ENCODE data around the gene CBLB. TPM values are rescaled to one million over a fixed set of nuclear protein-coding genes. Genes with fewer than 3 reads are reported as not detected.

CBLB gene
- total RNA-seq, 1 experiment from 2014 or later: 8.6 TPM

DNA sequence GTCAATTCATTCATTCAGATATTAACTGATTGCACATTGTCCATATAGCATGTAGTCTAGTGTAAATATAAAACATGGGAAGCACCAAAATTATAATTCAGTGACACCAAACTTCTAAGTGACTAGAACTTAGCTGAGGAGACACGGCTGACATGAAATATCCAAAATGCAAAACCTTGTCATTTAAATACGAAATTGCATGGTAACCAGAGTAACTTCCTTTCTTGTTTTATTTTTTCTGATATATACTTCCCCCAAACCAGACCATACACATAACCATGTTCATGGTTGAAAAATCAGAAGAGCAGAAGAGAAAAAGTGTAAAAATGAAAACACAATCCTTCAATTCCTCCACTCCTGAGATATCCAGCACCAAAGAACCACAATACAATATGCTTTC is 38.0 kb downstream of the CBLB start:
- Histone ChIP-seq H3K27ac (ENCODE audit: low read length) (no peak overlapping the region), H3K27me3 (ENCODE audit: control insufficient read depth, insufficient read depth, low read length) (no peaks in the 10 kb centered on the region), H3K4me1 (ENCODE audit: control insufficient read depth, insufficient read depth, low read length) (no peaks in the 10 kb centered on the region), H3K9me3 (ENCODE audit: control insufficient read depth, insufficient read depth, low read depth, low read length) (no peaks in the 10 kb centered on the region), H3K36me3 (ENCODE audit: control insufficient read depth, insufficient read depth, low read length) (no peaks in the 10 kb centered on the region), H3K4me3 (ENCODE audit: low read depth in 2 of 2, low read length in 2 of 2) (no peak overlapping the region)
- no TSS peak for BruUV-seq (replicated peaks)
- TF ChIP-seq, protein P1, sequence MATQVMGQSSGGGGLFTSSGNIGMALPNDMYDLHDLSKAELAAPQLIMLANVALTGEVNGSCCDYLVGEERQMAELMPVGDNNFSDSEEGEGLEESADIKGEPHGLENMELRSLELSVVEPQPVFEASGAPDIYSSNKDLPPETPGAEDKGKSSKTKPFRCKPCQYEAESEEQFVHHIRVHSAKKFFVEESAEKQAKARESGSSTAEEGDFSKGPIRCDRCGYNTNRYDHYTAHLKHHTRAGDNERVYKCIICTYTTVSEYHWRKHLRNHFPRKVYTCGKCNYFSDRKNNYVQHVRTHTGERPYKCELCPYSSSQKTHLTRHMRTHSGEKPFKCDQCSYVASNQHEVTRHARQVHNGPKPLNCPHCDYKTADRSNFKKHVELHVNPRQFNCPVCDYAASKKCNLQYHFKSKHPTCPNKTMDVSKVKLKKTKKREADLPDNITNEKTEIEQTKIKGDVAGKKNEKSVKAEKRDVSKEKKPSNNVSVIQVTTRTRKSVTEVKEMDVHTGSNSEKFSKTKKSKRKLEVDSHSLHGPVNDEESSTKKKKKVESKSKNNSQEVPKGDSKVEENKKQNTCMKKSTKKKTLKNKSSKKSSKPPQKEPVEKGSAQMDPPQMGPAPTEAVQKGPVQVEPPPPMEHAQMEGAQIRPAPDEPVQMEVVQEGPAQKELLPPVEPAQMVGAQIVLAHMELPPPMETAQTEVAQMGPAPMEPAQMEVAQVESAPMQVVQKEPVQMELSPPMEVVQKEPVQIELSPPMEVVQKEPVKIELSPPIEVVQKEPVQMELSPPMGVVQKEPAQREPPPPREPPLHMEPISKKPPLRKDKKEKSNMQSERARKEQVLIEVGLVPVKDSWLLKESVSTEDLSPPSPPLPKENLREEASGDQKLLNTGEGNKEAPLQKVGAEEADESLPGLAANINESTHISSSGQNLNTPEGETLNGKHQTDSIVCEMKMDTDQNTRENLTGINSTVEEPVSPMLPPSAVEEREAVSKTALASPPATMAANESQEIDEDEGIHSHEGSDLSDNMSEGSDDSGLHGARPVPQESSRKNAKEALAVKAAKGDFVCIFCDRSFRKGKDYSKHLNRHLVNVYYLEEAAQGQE (IDR thresholded peaks at IDR 0.05; ENCODE audit: insufficient read depth in 1 of 2, low read depth in 2 of 2, low read length in 1 of 2): no peak
- no peak for TF ChIP-seq SIN3A (IDR thresholded peaks at IDR 0.05; ENCODE audit: borderline replicate concordance, insufficient read depth, low read depth, low read length)
- TF ChIP-seq TCF7L2 (IDR thresholded peaks at IDR 0.05; ENCODE audit: low read depth, low read length): no peak
- TF ChIP-seq, protein P2, sequence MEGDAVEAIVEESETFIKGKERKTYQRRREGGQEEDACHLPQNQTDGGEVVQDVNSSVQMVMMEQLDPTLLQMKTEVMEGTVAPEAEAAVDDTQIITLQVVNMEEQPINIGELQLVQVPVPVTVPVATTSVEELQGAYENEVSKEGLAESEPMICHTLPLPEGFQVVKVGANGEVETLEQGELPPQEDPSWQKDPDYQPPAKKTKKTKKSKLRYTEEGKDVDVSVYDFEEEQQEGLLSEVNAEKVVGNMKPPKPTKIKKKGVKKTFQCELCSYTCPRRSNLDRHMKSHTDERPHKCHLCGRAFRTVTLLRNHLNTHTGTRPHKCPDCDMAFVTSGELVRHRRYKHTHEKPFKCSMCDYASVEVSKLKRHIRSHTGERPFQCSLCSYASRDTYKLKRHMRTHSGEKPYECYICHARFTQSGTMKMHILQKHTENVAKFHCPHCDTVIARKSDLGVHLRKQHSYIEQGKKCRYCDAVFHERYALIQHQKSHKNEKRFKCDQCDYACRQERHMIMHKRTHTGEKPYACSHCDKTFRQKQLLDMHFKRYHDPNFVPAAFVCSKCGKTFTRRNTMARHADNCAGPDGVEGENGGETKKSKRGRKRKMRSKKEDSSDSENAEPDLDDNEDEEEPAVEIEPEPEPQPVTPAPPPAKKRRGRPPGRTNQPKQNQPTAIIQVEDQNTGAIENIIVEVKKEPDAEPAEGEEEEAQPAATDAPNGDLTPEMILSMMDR (IDR thresholded peaks at IDR 0.05): no peak
- DNase-seq (ENCODE audit: low read depth, low spot score) (no peak), ATAC-seq (no peak)
- intact Hi-C loops (cut with micrococcal nuclease; ENCODE audit: unreplicated experiment): no loop called here
- ChIA-PET POLR2A (no interaction called here), CTCF (no interaction called here)
- in situ Hi-C loops (cut with HindIII; ENCODE audit: low pct_unique_long_range_greater_than_20kb, low sequenced_read_pairs): no loop called here

DNA sequence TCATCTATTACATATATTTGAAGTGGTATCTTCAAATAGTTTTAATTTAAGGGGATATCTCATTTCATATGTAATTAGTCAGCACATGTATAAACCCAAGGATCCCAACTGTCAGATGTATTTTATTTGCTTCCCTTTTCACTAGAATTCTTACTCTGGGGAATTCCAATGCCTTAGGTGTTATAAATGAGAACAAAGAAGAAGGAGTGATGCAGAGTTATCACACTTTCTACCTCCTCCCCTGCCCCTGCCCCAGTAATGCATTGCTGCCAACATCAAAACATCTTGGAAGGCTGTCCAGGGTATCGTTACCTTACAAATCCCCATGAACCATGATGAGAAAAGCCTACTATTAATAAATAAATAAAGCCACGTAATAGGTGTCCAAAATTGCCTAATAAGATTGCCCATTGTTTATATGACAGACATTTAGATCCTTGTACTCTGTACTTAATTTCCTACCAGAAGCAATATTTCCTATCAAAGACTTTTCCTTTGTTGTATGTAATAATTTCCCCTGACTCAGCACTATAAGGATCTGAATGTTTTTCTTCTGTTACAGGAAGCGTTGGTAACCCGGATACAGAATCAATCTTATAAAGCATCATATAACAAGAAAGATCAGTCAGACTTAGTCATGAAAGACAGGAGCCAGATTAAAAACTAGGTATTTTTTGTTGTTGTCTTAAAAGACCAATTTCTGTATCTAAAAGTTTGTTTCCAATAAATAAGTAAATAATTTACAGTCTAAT is 38.8 kb downstream of the CBLB start:
- POLR2A ChIA-PET: no interaction called here
- no peaks in the 10 kb centered on the region for H3K36me3 ChIP-seq (ENCODE audit: control insufficient read depth, insufficient read depth, low read length)
- no peak for ATAC-seq
- intact Hi-C loops (cut with micrococcal nuclease; ENCODE audit: unreplicated experiment): no loop called here
- H3K27ac ChIP-seq (ENCODE audit: low read length): no peak overlapping the region
- CTCF ChIA-PET: no interaction called here
- TF ChIP-seq TCF7L2 (IDR thresholded peaks at IDR 0.05; ENCODE audit: low read depth, low read length) (no peak), SIN3A (IDR thresholded peaks at IDR 0.05; ENCODE audit: borderline replicate concordance, insufficient read depth, low read depth, low read length) (no peak), POLR2AphosphoS5 (IDR thresholded peaks at IDR 0.05; ENCODE audit: low read depth, low read length) (no peak)
- TF ChIP-seq, protein P2 (IDR thresholded peaks at IDR 0.05): no peak
- TF ChIP-seq, protein P1 (IDR thresholded peaks at IDR 0.05; ENCODE audit: insufficient read depth in 1 of 2, low read depth in 2 of 2, low read length in 1 of 2): no peak
- H3K4me1 ChIP-seq (ENCODE audit: control insufficient read depth, insufficient read depth, low read length): no peaks in the 10 kb centered on the region
- no peak overlapping the region for H3K4me3 ChIP-seq (ENCODE audit: low read depth in 2 of 2, low read length in 2 of 2)
- in situ Hi-C loops (cut with HindIII; ENCODE audit: low pct_unique_long_range_greater_than_20kb, low sequenced_read_pairs): no loop called here
- DNase-seq (ENCODE audit: low read depth, low spot score): no peak
- BruUV-seq (replicated peaks): no TSS peak
- H3K27me3 ChIP-seq (ENCODE audit: control insufficient read depth, insufficient read depth, low read length): no peaks in the 10 kb centered on the region
- no peaks in the 10 kb centered on the region for H3K9me3 ChIP-seq (ENCODE audit: control insufficient read depth, insufficient read depth, low read depth, low read length)
